LNCaP clone FGC (cell line): ENCODE results near the gene MAGEB4.

Experiments
- DNase-seq: peaks from one replicate; pipeline ENCODE4 v3.0.0-alpha.2; 2011; ENCODE audit warnings: low read depth
- H3K4me3 ChIP-seq: 2 replicates; pipeline ENCODE4 v1.5.1; 2011; ENCODE audit warnings: mild to moderate bottlenecking, low read depth, low read length, control low read depth
- TF ChIP-seq, protein P1 (sequence below): IDR thresholded peaks from 2 replicates; pipeline ENCODE4 v1.5.1; 2012; ENCODE audit warnings: mild to moderate bottlenecking; ENCODE audit not compliant: control insufficient read depth, insufficient read depth; ENCODE audit errors: extremely low read depth

The MAGEB4 gene

DNA sequence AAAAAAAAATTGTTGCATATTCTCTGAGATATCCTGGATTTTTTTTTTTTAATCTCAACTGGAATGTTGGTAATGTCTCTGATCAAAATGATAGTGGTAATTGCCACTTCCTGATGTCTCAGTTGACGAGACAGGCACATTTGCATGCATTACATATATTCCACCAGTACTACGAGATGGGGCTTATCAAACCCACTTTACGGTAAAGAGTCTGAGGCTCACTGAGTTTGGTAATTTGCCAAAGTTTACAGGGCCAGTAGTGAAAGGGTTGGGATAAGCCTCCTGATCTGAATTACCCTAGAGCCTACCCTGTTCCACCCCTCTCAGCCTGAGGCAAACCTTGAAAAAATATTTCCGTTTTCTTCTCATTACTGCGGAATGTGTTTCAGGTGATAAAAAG is 21.1 kb upstream of the MAGEB4 start:
- no peak overlapping the region for H3K4me3 ChIP-seq
- TF ChIP-seq, protein P1, sequence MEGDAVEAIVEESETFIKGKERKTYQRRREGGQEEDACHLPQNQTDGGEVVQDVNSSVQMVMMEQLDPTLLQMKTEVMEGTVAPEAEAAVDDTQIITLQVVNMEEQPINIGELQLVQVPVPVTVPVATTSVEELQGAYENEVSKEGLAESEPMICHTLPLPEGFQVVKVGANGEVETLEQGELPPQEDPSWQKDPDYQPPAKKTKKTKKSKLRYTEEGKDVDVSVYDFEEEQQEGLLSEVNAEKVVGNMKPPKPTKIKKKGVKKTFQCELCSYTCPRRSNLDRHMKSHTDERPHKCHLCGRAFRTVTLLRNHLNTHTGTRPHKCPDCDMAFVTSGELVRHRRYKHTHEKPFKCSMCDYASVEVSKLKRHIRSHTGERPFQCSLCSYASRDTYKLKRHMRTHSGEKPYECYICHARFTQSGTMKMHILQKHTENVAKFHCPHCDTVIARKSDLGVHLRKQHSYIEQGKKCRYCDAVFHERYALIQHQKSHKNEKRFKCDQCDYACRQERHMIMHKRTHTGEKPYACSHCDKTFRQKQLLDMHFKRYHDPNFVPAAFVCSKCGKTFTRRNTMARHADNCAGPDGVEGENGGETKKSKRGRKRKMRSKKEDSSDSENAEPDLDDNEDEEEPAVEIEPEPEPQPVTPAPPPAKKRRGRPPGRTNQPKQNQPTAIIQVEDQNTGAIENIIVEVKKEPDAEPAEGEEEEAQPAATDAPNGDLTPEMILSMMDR = no peak
- DNase-seq = no peak

DNA sequence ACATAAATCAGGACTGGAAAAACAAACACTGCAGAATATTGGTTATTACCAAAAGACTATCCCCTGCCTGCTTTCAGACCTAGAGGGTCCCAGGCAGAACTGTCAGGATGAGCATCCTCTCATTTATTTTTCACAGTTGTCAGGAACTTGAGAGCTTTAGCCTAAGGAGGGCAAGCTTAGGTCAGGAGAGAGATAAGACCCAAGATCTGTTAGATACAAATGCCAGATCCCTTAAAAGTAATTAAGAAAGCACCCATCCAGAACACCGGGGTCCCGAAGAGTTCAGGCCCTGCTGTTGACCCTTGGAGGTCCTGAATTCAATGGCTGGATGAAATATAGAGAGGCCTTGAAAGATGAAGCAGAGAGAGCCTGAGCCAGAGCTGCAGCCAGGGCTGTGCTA is 17.3 kb upstream of the MAGEB4 start:
- DNase-seq = no peak
- no peak overlapping the region for H3K4me3 ChIP-seq
- TF ChIP-seq, protein P1 = no peak

DNA sequence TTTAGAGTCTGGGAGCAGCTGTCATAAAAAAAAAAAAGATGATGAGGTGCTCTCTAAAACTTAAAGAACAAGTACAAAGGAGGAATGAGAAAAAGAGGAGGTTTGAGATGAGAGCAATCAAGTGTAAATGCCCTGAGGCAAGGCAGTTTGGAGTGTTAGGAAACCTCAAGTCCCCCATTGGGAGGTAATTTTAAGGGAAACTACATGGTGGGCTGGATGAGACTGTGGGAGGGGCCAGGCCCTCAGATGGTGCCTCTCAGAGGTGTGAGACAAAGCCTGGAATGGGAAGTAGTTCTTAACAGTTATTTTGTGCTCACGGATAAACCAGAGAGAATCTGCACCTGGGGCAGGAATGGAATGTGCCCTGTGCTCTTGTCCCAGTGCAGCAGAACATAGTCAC is 13.3 kb upstream of the MAGEB4 start:
- TF ChIP-seq, protein P1 = no peak
- H3K4me3 ChIP-seq = no peak overlapping the region
- no peak for DNase-seq

DNA sequence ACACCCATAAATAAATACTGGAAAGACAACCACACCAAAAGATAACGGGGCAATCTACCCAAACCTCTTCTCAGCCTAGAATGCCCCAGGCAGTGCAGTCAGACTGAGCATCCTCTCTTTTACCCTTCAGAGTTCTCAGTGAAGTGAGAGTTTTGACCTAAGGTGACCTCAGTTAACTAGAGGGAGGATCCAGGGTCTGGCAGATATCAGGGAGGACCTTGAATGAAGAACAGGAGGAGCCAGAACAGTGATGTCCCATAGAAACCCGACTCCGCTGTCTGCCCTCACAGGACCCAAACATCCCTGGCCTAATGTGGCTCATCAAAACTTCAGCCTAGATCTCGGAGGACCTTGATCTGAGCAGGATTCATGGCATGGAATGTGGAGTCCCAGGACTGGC is 11.4 kb upstream of the MAGEB4 start, which contains the start of gene MAGEB3:
TSS of gene MAGEB3 (plus strand) at position 263 of the 400 bp plus-strand sequence. CDS start 5,268 bp downstream, outside the sequence.
- TF ChIP-seq, protein P1 = no peak
- no peak within 1 kb of the TSS for H3K4me3 ChIP-seq
- DNase-seq = no peak

DNA sequence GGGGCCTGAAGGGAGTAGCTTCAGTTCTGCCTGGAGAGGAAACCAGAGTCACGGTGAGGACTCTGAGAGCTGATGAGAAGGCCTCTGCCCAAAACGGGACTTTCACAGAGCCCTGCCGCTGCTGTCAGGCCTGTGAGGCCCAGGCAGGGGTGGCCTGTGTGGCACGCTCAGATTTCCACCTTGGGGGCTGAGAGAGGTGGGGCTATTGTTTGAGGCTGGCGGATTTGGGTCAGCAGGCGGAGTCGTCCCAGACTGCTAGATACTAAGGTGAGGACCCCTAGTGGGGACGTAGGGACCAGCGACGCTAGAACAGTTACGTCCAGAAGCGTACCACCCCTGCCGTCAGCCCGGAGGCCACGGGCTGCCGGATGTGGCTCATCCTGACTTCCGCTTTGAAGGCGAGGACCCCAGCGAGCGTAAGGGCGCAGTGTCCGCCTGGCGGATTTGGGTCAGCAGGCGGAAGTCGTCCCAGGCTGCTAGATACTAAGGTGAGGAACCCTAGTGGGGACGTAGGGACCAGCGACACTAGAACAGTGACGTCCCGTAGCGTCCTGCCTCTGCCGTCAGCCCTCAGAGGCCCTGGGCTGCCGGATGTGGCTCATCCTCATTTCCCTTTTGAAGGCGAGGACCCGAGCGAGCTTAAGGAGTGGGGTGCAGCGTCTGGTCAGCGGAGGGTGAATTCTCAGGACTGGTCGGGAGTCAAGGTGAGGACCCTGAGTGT is 5.1 kb downstream of the MAGEB4 start, which contains the start of gene MAGEB1:
TSS of gene MAGEB1 (plus strand) at position 378 of the 721 bp plus-strand sequence. CDS start 3,348 bp downstream, outside the sequence.
- no peak within 1 kb of the TSS for H3K4me3 ChIP-seq
- TF ChIP-seq, protein P1 = no peak
- no peak for DNase-seq

DNA sequence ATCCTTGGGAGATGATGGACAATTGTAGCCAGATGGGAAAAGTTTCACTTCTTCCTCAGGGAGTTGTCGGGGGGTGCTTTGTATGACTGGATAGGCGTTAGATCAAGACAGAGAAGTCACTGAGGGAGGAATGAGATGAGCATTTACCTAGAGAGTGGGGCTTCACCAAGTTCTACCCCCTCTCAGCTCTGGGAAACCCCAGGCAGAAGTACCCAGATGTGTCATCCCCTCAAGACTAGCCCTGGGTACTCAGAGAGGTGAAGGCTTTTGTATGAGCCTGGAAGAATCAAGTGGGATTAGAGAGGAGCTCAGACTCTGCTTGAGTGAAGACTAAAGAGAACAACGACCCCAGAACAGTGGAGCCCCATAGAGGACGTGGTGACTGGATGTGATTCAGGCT is 7.1 kb downstream of the MAGEB4 start:
- no peak for DNase-seq
- TF ChIP-seq, protein P1 = no peak
- no peak overlapping the region for H3K4me3 ChIP-seq

DNA sequence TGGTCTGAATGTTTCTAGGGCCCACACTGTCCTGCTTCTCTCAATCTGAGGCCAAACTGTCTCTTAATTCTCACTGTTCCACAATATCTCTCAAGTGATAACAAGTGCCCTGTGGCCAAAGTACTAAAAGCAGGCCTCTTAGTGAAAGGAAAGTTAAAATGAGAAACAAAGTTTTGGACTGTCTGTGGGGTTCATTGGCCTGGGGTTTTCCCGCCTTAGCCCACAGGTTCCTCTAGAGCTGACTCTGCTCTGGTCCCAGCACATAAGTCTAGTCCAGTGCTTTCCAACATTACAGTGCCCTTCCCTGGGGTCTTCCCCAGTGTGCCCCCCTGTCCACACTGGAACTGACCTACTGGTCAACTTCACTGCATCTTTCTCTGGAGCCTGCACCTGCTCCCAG is 11.5 kb downstream of the MAGEB4 start:
- H3K4me3 ChIP-seq = no peak overlapping the region
- DNase-seq = no peak
- TF ChIP-seq, protein P1 = no peak
